GM18511 (cell line): ENCODE data around the gene EEFSEC.

Experiments used
- ATAC-seq: cut with Tn5 transposase; IDR thresholded peaks from one replicate; pipeline ENCODE4 v1.9.1; 2021; ENCODE audit warnings: mild to moderate bottlenecking, moderate library complexity; ENCODE audit not compliant: unreplicated experiment

Gene EEFSEC

DNA sequence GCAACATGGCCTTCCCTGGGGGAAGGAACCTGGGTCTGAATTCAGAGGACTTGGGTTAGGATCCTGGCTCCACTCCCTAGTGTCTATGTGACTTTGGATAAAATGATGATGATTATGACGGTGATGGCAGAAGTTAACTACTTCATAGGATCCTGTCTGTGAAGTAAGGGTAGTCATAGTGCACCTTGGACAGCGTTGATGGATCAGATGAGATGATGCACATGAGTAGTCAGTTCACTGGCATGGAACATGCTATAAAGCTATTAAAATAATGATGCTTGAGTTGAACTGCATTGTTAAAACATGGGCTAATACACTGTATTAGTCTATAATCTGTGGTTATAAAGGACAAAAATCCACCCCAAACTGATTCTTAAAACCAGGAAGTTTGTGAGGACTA lies 62.0 kb downstream of the EEFSEC start:
- ATAC-seq, result no peak

- ATAC-seq, result no peak
Observed at GRCh38 chr3:128215800-128216495, 62.7 kb downstream of the EEFSEC start.

GRCh38 chr3:128217702-128218547 lies 64.6 kb downstream of the EEFSEC start:
- ATAC-seq, result peak; percentile 70

GRCh38 chr3:128218548-128219257 lies 65.4 kb downstream of the EEFSEC start:
- ATAC-seq, result no peak

DNA sequence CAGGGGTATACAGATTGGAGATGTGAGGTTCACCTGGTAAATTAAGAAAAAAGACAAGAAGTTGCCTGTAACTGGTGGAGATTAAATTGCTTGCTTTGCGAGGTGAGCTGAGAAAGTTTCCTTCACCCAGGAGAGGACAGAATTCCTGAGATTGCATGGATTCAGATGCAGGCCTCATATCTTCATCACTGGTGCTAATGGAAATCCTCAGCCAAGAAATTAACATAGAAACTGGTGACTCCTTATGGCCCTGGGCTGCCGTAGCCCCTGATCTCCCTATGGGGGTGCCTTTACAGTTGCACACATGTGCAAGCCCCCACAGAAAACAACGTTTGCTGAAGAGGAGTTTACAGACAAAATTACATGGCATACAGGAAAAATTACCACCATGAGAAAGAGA lies 68.0 kb downstream of the EEFSEC start:
- ATAC-seq, result no peak

DNA sequence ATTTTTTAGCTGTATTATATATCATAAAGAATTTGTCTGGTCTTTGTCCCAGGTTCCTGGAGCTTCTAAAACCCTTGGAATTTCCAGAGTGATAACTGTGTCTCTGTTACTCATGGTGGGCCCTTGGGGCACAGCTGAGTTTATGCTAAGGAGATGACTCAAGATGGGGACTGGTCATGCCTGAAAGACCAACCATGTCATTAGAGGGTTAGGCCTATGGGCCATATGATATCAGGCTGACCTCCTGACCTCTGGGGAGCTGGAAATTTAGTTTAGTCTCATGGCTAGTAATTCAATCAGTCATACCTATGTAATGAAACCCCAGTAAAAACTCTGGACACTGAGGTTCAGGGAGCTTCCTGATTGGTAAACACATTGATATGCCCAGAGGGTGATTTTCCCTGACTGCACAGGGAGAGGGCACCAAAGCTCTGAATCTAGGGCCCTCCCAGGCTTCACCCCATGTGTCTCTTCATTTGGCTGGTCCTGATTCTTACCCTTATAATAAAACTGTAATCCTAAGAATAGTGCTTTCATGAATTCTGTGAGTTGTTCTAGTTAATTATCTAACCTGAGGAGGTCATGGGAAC lies 69.6 kb downstream of the EEFSEC start:
- ATAC-seq, result no peak

DNA sequence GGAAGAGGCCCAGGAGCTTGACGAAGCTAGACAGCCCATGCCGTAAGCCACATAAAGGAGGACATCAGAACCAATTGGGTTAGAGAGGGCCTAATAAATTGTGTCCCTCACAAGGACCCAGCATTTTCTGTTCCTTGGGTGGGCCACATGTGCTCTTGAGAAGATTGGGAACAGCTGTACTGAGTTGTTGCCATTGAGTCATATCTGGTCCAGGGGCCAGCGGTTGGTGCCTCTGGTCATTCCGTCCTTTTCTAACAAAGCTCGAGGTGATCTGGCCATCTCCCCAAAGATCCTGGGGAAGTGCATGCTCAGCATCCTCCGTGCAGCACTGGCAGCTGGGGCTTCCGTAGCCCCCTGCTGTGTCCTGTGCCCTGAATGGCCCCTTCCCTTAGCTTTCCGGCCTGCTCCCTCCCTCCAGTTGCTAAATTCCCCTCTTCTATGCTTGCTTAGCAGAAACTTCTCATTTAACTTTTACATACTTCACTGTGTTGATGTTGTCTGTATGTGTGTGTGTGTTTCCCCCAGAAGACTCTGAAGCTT lies 73.0 kb downstream of the EEFSEC start:
- ATAC-seq, result no peak

GRCh38 chr3:128226795-128227395 lies 73.6 kb downstream of the EEFSEC start:
- no peak for ATAC-seq

GRCh38 chr3:128227507-128227906 lies 74.2 kb downstream of the EEFSEC start:
- no peak for ATAC-seq

DNA sequence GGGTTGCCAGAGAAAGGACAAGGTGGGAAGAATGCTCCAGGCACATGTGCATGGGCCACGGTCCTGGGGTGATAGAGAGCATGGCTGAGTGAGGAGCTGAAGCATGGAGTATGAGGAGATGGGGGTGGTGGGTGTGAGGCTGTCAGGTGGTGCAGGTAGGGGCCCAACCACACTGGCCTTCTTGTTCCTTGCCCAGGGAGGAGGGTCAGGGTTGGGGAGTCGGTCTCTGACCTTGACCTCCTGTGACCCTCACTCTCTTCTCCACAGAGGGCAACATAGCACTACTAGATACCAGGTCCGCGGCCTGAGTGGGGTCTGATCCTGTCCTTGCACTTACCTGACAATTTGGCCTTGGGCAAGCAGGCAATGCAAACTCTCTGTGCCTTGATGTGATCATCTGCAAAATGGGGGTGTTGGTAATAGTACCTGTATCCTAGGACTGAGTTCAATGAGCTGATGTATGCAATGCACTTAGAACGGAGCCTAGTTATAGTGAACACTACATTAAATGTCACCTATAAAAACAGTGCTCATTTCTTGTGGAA lies 75.2 kb downstream of the EEFSEC start:
- no peak for ATAC-seq

- no peak for ATAC-seq
Observed at GRCh38 chr3:128229106-128229857, 76.0 kb downstream of the EEFSEC start.

GRCh38 chr3:128231606-128232005 lies 78.3 kb downstream of the EEFSEC start:
- ATAC-seq, result no peak

GRCh38 chr3:128232376-128233178 lies 79.3 kb downstream of the EEFSEC start:
- ATAC-seq, result no peak

- ATAC-seq, result no peak
Observed at GRCh38 chr3:128235207-128235926, 82.1 kb downstream of the EEFSEC start.

GRCh38 chr3:128236657-128237056 lies 83.4 kb downstream of the EEFSEC start:
- no peak for ATAC-seq

DNA sequence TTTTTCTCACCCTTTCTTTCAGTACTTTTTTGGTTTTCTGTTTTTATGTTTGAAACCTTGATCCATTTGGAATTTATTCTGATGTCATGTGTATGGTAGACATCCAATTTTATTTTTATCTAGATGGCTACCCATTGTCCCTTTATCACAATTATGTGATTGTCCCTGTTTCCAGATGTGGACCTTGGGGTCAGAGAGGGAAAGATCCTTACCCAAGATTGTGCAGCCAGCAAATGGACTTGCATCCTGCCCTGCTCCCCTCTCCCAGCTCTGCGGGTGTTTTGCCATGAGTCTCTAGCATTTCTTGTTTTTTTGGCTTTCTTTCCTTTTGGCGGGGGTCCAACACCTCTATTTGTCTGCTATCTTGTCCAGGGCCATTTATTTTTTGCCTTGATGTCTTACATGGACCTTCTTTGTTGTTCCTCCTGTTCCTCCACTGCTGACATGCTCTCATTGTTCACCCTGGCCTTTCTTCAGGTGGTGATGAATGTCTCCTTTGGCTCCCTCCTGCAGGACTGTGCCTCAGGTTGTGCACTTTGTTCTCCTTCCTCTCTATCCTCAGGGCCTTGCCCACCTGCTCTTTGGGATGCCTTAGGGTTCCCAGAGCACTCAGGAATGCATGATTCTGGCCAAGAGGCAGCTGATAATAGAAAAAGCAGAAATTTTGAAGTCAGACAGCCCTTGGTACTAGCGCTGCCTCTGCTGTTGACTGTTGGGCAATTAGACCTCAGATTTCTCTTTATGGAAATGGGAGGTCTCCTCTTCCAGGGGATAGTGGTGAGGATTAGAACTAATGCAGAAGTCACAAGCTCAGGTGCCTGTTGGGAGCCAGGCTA lies 84.3 kb downstream of the EEFSEC start:
- no peak for ATAC-seq

DNA sequence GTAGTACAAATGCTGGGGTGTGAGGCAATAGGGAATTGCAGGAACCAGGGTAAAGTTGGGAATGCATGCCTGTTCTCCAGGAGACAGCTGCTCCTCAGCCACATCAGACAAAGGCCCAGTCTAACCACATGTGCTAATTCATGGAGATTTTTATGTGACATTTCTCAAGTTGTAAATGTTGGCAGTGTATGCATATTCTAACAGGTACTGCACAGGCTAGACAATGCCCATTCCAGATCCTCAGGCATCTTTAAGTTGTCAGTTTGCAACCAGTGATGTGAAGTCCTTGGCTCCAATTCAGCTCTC lies 84.9 kb downstream of the EEFSEC start:
- ATAC-seq, result no peak
